HG03196 (cell line): Measurements from ENCODE around the gene LYPD1.

ENCODE experiments used
- ATAC-seq: cut with Tn5 transposase; IDR thresholded peaks from one replicate; pipeline ENCODE4 v1.9.1; 2021; ENCODE audit not compliant: unreplicated experiment

Gene LYPD1

DNA sequence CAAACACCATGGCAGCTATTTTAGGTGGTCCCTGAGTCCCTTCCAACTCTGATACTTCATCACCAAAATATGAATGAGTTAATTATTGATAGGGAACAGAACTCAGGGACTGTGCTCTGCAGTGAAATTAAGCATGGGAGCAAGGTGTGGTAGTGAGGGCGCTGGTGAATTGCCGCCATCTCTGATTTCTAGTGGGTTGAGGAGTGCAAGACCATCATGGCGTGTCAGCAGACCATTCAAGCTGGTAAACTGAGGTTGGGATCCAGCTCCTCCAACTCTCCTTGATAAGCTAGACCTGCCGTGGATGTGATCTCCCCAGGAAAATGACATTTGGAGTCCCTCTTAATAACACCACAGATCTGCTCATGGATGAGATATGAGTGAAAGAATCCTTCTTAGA is 70.4 kb downstream of the LYPD1 start:
- ATAC-seq: no peak

DNA sequence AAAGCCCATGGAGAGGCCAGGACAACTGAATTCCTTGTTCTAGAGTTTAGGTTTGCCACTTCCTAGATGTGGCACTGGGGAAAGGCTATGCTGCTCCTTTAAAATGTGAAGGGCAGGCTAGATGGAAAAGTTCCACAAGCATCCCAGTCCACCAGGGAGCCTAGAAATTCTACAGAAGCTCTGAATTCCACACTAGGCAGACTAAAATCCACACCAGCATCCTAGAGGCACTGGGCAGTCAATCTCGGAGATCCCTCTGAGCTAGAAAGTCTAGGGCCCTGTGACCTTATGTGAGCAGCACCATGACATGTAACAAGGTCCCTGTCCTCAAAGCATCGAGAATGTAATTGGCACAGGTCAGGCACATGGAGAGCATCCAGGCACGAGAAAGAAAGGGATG is 71.5 kb downstream of the LYPD1 start:
- ATAC-seq: no peak

DNA sequence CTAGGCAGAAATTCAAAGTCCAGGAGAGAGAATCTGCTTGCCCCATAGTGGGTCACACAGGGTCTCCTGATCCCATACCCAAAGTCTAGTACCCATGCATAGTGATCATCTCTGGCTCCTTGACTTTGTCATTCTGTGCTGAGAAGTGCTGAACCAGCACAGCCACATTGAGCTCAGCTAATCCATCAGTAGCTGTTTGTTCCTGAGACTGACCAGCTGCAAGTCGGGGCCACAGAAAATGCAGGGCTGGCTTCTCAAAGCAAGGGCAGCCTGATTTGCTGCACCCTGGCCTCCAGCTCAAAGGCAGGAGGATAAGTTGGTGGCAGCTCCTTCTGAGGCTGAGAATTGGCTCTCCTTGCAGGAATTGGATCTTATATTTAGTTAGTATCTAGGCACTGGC is 72.2 kb downstream of the LYPD1 start:
- ATAC-seq: no peak

DNA sequence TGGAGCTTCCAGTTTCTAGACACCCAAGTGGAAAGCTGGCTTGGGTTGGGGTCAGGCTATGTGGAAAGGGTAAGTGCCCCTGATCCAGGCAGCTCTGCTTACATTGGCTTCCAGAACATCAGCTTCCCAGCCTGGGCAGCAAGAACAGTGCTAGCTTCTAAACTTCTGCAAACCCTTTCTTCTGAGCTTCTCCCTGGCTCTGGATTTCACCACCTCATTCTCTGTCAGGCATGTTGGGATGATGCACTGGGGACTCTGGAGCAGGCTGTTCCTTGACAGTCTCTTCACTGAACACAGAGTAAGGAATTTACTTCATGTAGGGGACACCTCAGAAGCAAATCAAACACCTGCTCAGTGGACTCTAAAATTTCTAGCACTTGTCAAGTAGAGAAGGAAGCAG is 72.8 kb downstream of the LYPD1 start:
- no peak for ATAC-seq

DNA sequence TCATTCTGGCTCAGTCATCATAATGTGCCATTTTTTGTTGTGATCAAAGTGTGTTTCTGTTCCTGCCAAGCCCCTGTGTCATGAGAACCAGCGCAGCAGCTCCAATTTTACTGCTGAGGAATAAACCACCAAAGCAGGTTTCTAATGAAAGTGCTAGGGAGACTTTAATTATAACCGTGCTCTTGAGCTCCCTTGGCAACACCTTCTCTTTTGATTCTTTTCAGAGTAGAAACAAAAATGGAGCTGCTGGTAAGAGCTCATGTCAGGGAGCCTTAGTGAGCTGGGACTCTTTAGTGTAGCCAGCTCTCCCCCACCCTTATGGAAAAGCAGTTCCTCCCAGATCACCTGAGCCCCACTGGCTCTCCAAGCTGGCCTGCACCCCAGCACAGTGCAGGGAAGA is 74.3 kb downstream of the LYPD1 start:
- no peak for ATAC-seq

- no peak for ATAC-seq
Measured at GRCh38 chr2:132595186-132595585, 74.8 kb downstream of the LYPD1 start.
